Neural cell (in vitro differentiated cells): ENCODE data around the gene SMIM13. TPM values are rescaled to one million over a fixed set of nuclear protein-coding genes. Genes with fewer than 3 reads are reported as not detected.

Source experiments
- H2AFZ ChIP-seq: fragments of 200-600, 300-800 bp; sonication (generic), shearing (Covaris generic); 2 replicates; pipeline ENCODE4 v1.6.0; 2014; ENCODE audit warnings: low read depth, mild to moderate bottlenecking, antibody characterized with exemption, low read length, moderate library complexity
- H3F3A ChIP-seq: fragments of 200-600 bp; shearing (Covaris generic); 2 replicates; pipeline ENCODE4 v1.6.1; 2016; ENCODE audit warnings: mild to moderate bottlenecking, moderate library complexity, mixed read lengths, antibody characterized with exemption, low read length; ENCODE audit not compliant: insufficient read depth, poor library complexity, severe bottlenecking
- H3K27ac ChIP-seq: fragments of 200-600, 300-800 bp; sonication (generic), shearing (Covaris generic); 2 replicates; pipeline ENCODE4 v1.5.1; 2014; ENCODE audit warnings: mild to moderate bottlenecking, low read length, moderate library complexity
- H3K27me3 ChIP-seq: fragments of 300-800, 200-600 bp; sonication (generic), shearing (Covaris generic); 2 replicates; pipeline ENCODE4 v1.6.0; 2014; ENCODE audit warnings: mild to moderate bottlenecking, low read depth, low read length, moderate library complexity; ENCODE audit not compliant: insufficient read depth
- H3K36me3 ChIP-seq: fragments of 300-800, 200-600 bp; sonication (generic), shearing (Covaris generic); 2 replicates; pipeline ENCODE4 v1.5.1; 2014; ENCODE audit warnings: mild to moderate bottlenecking, antibody characterized with exemption, low read length, moderate library complexity; ENCODE audit not compliant: insufficient read depth
- H3K4me2 ChIP-seq: fragments of 300-800, 200-600 bp; sonication (generic), shearing (Covaris generic); 2 replicates; pipeline ENCODE4 v1.6.0; 2014; ENCODE audit warnings: mild to moderate bottlenecking, low read length
- H3K4me3 ChIP-seq: fragments of 300-800, 200-600 bp; sonication (generic), shearing (Covaris generic); 2 replicates; pipeline ENCODE4 v1.5.1; 2014; ENCODE audit warnings: mild to moderate bottlenecking, low read length, moderate library complexity
- H3K79me2 ChIP-seq: fragments of 200-600 bp; shearing (Covaris generic); replicated peaks from 2 replicates; pipeline ENCODE4 v1.6.0; 2014; ENCODE audit warnings: mild to moderate bottlenecking, low read length, moderate library complexity; ENCODE audit not compliant: insufficient read depth
- H3K9ac ChIP-seq: fragments of 300-800, 200-600 bp; sonication (generic), shearing (Covaris generic); 2 replicates; pipeline ENCODE4 v1.6.1; 2016; ENCODE audit warnings: mild to moderate bottlenecking, low read length, mixed read lengths
- H3K9me2 ChIP-seq: fragments of 200-600 bp; shearing (Covaris generic); 2 replicates; pipeline ENCODE4 v1.6.1; 2016; ENCODE audit warnings: mild to moderate bottlenecking, low read length, mixed read lengths; ENCODE audit not compliant: insufficient read depth
- H3K9me3 ChIP-seq: fragments of 200-600, 300-800 bp; sonication (generic), shearing (Covaris generic); 2 replicates; pipeline ENCODE4 v1.6.1; 2016; ENCODE audit warnings: mild to moderate bottlenecking, mixed run types, low read length, moderate library complexity, mixed read lengths
- H4K20me1 ChIP-seq: fragments of 200-600 bp; shearing (Covaris generic); 2 replicates; pipeline ENCODE4 v1.6.1; 2016; ENCODE audit warnings: mild to moderate bottlenecking, mixed run types; ENCODE audit not compliant: insufficient read depth
- CTCF ChIP-seq: fragments of 450-650 bp; IDR thresholded peaks from 2 replicates; pipeline ENCODE4 v1.5.1; 2014; ENCODE audit warnings: antibody characterized with exemption, mild to moderate bottlenecking, moderate library complexity; ENCODE audit not compliant: poor library complexity, severe bottlenecking
- EP300 ChIP-seq: fragments of 450-650 bp; conservative IDR thresholded peaks from 2 replicates; pipeline ENCODE4 v1.6.1; 2014; ENCODE audit warnings: antibody characterized with exemption, mild to moderate bottlenecking, moderate library complexity; ENCODE audit not compliant: poor library complexity, severe bottlenecking
- EZH2 ChIP-seq: fragments of 200-600, 300-800 bp; shearing (Covaris generic), sonication (generic); IDR thresholded peaks from 2 replicates; pipeline ENCODE4 v1.6.1; 2014; ENCODE audit warnings: antibody characterized with exemption, low read length, borderline replicate concordance, mild to moderate bottlenecking; ENCODE audit not compliant: insufficient read depth, poor library complexity, severe bottlenecking
- MXI1 ChIP-seq: fragments of 450-650 bp; conservative IDR thresholded peaks from 2 replicates; pipeline ENCODE4 v1.6.1; 2014; ENCODE audit warnings: antibody characterized with exemption, mild to moderate bottlenecking; ENCODE audit not compliant: poor library complexity, severe bottlenecking
- POLR2AphosphoS5 ChIP-seq: IDR thresholded peaks from 2 replicates; pipeline ENCODE4 v1.6.1; 2012
- RAD21 ChIP-seq: fragments of 450-650 bp; conservative IDR thresholded peaks from 2 replicates; pipeline ENCODE4 v1.6.1; 2014; ENCODE audit warnings: antibody characterized with exemption, mild to moderate bottlenecking, moderate library complexity
- REST ChIP-seq: IDR thresholded peaks from 2 replicates; pipeline ENCODE4 v1.6.1; 2012; ENCODE audit warnings: borderline replicate concordance
- SMC3 ChIP-seq: fragments of 450-650 bp; conservative IDR thresholded peaks from 2 replicates; pipeline ENCODE4 v1.6.1; 2014; ENCODE audit warnings: antibody characterized with exemption, mild to moderate bottlenecking, moderate library complexity; ENCODE audit not compliant: poor library complexity
- TAF1 ChIP-seq: IDR thresholded peaks from 2 replicates; pipeline ENCODE4 v1.6.1; 2012; ENCODE audit warnings: low read depth
- polyA plus RNA-seq: library from polyadenylated mRNA; depleted of rRNA; stranded (reverse); fragments of >200 nt; gene quantifications from 2 replicates; pipeline ENCODE4 v1.2.3, GENCODE V29; 2014

SMIM13 gene
- polyA plus RNA-seq, 1 donor from 2014 or later, result 51.0 TPM

DNA sequence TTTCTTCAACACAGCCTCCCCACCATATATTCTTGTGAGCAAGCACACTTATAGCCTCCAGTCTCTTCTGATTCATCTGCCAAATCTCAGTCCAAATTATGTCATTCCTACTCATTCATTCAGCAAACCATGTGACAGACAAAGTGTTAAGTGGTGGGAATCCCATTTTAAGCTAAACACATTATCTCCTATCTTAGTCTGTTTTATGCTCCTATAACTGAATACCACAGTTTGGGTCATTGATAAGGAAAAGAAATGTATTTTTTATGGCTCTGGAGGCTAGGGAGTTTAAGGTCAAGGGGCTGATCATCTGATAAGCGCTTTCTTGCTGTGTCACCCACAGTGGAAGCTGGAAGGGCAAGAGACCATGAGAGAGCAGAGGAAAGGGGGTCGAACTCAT lies 23.9 kb upstream of the SMIM13 start:
- no peaks in the 10 kb centered on the region for H3K27me3 ChIP-seq
- no peak overlapping the region for H3K4me2 ChIP-seq
- H3K36me3 ChIP-seq, result no peaks in the 10 kb centered on the region
- no peaks in the 10 kb centered on the region for H4K20me1 ChIP-seq
- H3K9me3 ChIP-seq, result no peaks in the 10 kb centered on the region
- H3K4me3 ChIP-seq, result no peak overlapping the region
- no peak overlapping the region for H3K9ac ChIP-seq
- H3K79me2 ChIP-seq, result no peaks in the 10 kb centered on the region
- H3K9me2 ChIP-seq, result no peaks in the 10 kb centered on the region
- no peak for TF ChIP-seq CTCF
- no peak for TF ChIP-seq EP300
- no peak for TF ChIP-seq POLR2AphosphoS5
- no peak for TF ChIP-seq MXI1
- TF ChIP-seq SMC3, result no peak
- TF ChIP-seq TAF1, result no peak
- no peak for TF ChIP-seq REST
- no peak for TF ChIP-seq RAD21
- no peak for TF ChIP-seq EZH2
- H3K27ac ChIP-seq, result no peak overlapping the region
- H2AFZ ChIP-seq, result no peak overlapping the region
- no peaks in the 10 kb centered on the region for H3F3A ChIP-seq

DNA sequence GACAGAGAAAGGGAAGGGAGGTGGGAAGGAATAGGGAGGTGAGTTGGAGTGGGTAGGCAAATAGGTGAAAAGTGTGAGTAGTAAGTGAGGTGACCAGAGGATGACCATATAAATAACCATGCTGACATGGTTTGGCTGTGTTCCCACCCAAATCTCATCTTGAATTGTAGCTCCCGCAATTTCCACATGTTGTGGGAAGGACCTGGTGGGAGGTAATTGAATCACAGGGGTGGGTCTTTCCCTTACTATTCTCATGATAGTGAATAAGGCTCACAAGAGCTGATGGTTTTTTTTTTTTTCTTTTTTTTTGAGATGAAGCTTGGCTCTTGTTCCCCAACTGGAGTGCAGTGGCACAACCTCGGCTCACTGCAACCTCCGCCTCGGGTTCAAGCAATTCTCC lies 21.5 kb upstream of the SMIM13 start:
- H3K79me2 ChIP-seq, result no peaks in the 10 kb centered on the region
- H4K20me1 ChIP-seq, result no peaks in the 10 kb centered on the region
- H3F3A ChIP-seq, result no peaks in the 10 kb centered on the region
- H3K4me3 ChIP-seq, result no peak overlapping the region
- no peaks in the 10 kb centered on the region for H3K36me3 ChIP-seq
- H3K9ac ChIP-seq, result no peak overlapping the region
- H3K27ac ChIP-seq, result no peak overlapping the region
- H3K27me3 ChIP-seq, result no peaks in the 10 kb centered on the region
- H2AFZ ChIP-seq, result no peak overlapping the region
- H3K9me2 ChIP-seq, result no peaks in the 10 kb centered on the region
- TF ChIP-seq CTCF, result no peak
- no peak for TF ChIP-seq SMC3
- no peak for TF ChIP-seq MXI1
- TF ChIP-seq EZH2, result no peak
- no peak for TF ChIP-seq REST
- TF ChIP-seq RAD21, result no peak
- TF ChIP-seq TAF1, result no peak
- H3K4me2 ChIP-seq, result no peak overlapping the region
- no peaks in the 10 kb centered on the region for H3K9me3 ChIP-seq
